ENCODE results near the gene CUX1.

- TF ChIP-seq SIN3A (IDR thresholded peaks at IDR 0.05; ENCODE audit: low read depth, low read length), result no peak
- TF ChIP-seq SMAD1 (IDR thresholded peaks at IDR 0.05; ENCODE audit: low read depth, partially characterized antibody), result no peak
- TF ChIP-seq REST (IDR thresholded peaks at IDR 0.05; ENCODE audit: low read depth, low read length), result no peak
- no peak for TF ChIP-seq POLR2AphosphoS5 (IDR thresholded peaks at IDR 0.05; ENCODE audit: low read length)
Observed at GRCh38 chr7:102261451-102261850, 444.0 kb downstream of the CUX1 start.
